ENCODE measurements around the gene KRTAP10-9.

GRCh38 chr21:44648557-44649311, 21.8 kb downstream of the KRTAP10-9 start:
- TF ChIP-seq CTCF (IDR thresholded peaks at IDR 0.05 in 4 of 5, conservative IDR thresholded peaks at IDR 0.05 in 1 of 5), result no peak
- no peak for TF ChIP-seq POLR2A (IDR thresholded peaks at IDR 0.05)
